K562 (cell line): ENCODE measurements around the gene DBP. TPM values are rescaled to one million over a fixed set of nuclear protein-coding genes. Genes with fewer than 3 reads are reported as not detected.

ENCODE experiments used
- ARHGAP35 ChIP-seq: fragments of 450-650 bp; IDR thresholded peaks from 2 replicates; pipeline ENCODE4 v1.6.1; 2018; ENCODE audit not compliant: partially characterized antibody
- BHLHE40 ChIP-seq: IDR thresholded peaks from 2 replicates; pipeline ENCODE4 v1.6.1; 2011; ENCODE audit warnings: low read length, improper control_type of control experiment
- FOS ChIP-seq: IDR thresholded peaks from 3 replicates; pipeline ENCODE4 v1.6.1; 2011; ENCODE audit not compliant: insufficient read length; ENCODE audit errors: extremely low read depth
- MCM5 ChIP-seq: fragments of 450-650 bp; IDR thresholded peaks from 2 replicates; pipeline ENCODE4 v1.6.1; 2016; ENCODE audit warnings: low read depth
- MGA ChIP-seq: fragments of 450-650 bp; IDR thresholded peaks from 2 replicates; pipeline ENCODE4 v1.6.1; 2016; ENCODE audit warnings: mild to moderate bottlenecking, moderate library complexity
- MXI1 ChIP-seq: IDR thresholded peaks from 2 replicates; pipeline ENCODE4 v1.6.1; 2011; ENCODE audit warnings: low read depth, mild to moderate bottlenecking, improper control_type of control experiment, low read length
- NFXL1 ChIP-seq: fragments of 450-650 bp; formaldehyde crosslinking; IDR thresholded peaks from 2 replicates; pipeline ENCODE4 v1.4.0; 2021; ENCODE audit warnings: mild to moderate bottlenecking
- POLR2A ChIP-seq: fragments of 450-650 bp; conservative IDR thresholded peaks from 2 replicates; pipeline ENCODE4 v1.6.1; 2016
- SIN3B ChIP-seq: fragments of 450-650 bp; IDR thresholded peaks from 2 replicates; pipeline ENCODE4 v1.6.1; 2017; ENCODE audit warnings: low read depth, mild to moderate bottlenecking, moderate library complexity
- TSHZ1 ChIP-seq: fragments of 250-450 bp; sonication (Bioruptor Pico); IDR thresholded peaks from 2 replicates; pipeline ENCODE4 v1.4.0; 2020; ENCODE audit warnings: mild to moderate bottlenecking, moderate library complexity
- YBX1 ChIP-seq: fragments of 450-650 bp; IDR thresholded peaks from 2 replicates; pipeline ENCODE4 v1.7.1; 2016; ENCODE audit warnings: mild to moderate bottlenecking
- ZNF124 ChIP-seq: sonication (generic); formaldehyde crosslinking; IDR thresholded peaks from 2 replicates; pipeline ENCODE4 v1.8.1; 2022; ENCODE audit warnings: missing genetic modification reagents
- polyA plus RNA-seq, 8 experiments: library from polyadenylated mRNA; depleted of rRNA in 4 of 8; stranded (reverse) in 5 of 8; unstranded in 3 of 8; fragments of >200 nt; fragmentation: Nextera tagmentation in 2 of 8; fragmentation: Illumina TruSeq in 1 of 8; extraction: Ambion mirVana in 2 of 8; extraction: Trizol in 1 of 8; gene quantifications; 2 replicates each; pipeline versions ENCODE4 v1.2.1 to v1.2.3, GENCODE V29; 2011 to 2014; ENCODE audit warnings: inconsistent platforms in 1 of 8, missing spikeins in 1 of 8
- total RNA-seq, 7 experiments: library from RNA; depleted of rRNA in 6 of 7; stranded (reverse); fragments of >200 nt in 6 of 7; fragmentation: Illumina TruSeq in 2 of 7; extraction: Trizol in 2 of 7; gene quantifications; 2 replicates each; pipeline versions ENCODE4 v1.2.1 to v1.2.3, GENCODE V29; 2011 to 2021; ENCODE audit warnings: low replicate concordance in 1 of 7

DBP gene
- total and polyA plus RNA-seq, 9 of the 15 experiments (the other 6 are each of a cell fraction or from before 2014, with no cell fraction given): 0.25 to 5.5 (median 1.8) TPM

GRCh38 chr19:48618916-48619691, 18.1 kb downstream of the DBP start, which contains the start of the genes RPL18 and SPHK2 (continued):
- TF ChIP-seq SIN3B (peak; percentile 75), MXI1 (no peak; the same call in 1 of the 2 replicates), ARHGAP35 (no peak), MCM5 (no peak), NFXL1 (CRISPR knock-in tag) (no peak), FOS (no peak), TSHZ1 (no peak), POLR2A (peak; percentile 99), BHLHE40 (peak; percentile 58), YBX1 (no peak), MGA (no peak; the same call in 1 of the 2 replicates), ZNF124 (CRISPR knock-in tag) (no peak)
